ENCODE data around the gene ZBTB18.

The ZBTB18 gene

DNA sequence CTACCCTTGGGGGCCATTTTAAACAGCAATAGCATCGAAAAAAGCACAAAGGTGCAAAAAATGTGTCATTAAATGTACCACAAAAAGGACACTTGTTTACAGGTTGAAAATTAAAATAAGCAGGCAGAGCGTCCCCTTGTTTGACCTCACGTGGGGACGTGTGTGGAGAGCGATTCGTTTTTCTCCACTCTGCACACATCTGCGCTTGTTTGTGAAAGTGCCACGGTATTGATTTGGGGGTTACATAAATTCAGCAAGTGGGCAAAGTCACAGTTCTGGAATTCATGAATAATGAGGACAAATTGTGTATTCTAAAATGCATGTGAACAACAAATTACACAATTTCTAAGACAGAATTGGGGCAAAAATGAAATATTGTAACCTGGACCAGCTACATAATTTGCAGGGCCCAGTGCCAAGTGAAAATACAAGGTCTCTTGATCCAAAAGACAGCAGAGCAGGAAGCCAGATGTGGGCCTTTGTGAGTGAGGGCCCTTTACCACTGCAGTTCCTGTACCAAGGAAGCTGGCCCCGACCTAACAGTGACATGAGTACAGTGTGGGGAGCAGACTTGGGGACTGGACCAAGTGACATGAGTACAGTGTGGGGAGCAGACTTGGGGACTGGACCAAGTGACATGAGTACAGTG, 43.9 kb downstream of the ZBTB18 start:
- TF ChIP-seq, protein P1, sequence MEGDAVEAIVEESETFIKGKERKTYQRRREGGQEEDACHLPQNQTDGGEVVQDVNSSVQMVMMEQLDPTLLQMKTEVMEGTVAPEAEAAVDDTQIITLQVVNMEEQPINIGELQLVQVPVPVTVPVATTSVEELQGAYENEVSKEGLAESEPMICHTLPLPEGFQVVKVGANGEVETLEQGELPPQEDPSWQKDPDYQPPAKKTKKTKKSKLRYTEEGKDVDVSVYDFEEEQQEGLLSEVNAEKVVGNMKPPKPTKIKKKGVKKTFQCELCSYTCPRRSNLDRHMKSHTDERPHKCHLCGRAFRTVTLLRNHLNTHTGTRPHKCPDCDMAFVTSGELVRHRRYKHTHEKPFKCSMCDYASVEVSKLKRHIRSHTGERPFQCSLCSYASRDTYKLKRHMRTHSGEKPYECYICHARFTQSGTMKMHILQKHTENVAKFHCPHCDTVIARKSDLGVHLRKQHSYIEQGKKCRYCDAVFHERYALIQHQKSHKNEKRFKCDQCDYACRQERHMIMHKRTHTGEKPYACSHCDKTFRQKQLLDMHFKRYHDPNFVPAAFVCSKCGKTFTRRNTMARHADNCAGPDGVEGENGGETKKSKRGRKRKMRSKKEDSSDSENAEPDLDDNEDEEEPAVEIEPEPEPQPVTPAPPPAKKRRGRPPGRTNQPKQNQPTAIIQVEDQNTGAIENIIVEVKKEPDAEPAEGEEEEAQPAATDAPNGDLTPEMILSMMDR (IDR thresholded peaks at IDR 0.05) = no peak

- TF ChIP-seq, protein P1 (IDR thresholded peaks at IDR 0.05) = no peak
Measured at GRCh38 chr1:244095529-244095911, 44.4 kb downstream of the ZBTB18 start.

GRCh38 chr1:244096066-244096610, 45.1 kb downstream of the ZBTB18 start:
- TF ChIP-seq, protein P1 (IDR thresholded peaks at IDR 0.05) = no peak

DNA sequence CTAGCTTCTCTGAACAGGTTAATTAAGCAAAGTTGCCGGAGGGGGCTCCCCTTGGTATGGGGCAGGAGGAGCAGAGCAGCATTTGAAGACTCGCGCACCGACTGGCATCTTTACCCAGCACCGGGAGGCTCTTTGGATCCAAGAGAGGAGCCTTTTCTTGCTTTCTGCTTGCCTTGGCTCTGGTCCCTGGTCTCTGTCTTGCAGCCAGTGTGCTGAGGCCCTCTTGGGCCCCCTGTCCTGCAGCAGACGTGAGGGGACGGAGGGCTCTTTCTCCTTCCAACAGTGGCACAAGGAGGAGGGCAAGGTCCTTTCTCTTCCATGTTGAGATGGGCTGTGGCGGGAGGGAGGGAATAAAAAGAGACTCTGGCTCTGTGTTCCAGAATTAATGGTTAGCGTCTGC, 45.6 kb downstream of the ZBTB18 start:
- TF ChIP-seq, protein P1 (IDR thresholded peaks at IDR 0.05) = no peak

DNA sequence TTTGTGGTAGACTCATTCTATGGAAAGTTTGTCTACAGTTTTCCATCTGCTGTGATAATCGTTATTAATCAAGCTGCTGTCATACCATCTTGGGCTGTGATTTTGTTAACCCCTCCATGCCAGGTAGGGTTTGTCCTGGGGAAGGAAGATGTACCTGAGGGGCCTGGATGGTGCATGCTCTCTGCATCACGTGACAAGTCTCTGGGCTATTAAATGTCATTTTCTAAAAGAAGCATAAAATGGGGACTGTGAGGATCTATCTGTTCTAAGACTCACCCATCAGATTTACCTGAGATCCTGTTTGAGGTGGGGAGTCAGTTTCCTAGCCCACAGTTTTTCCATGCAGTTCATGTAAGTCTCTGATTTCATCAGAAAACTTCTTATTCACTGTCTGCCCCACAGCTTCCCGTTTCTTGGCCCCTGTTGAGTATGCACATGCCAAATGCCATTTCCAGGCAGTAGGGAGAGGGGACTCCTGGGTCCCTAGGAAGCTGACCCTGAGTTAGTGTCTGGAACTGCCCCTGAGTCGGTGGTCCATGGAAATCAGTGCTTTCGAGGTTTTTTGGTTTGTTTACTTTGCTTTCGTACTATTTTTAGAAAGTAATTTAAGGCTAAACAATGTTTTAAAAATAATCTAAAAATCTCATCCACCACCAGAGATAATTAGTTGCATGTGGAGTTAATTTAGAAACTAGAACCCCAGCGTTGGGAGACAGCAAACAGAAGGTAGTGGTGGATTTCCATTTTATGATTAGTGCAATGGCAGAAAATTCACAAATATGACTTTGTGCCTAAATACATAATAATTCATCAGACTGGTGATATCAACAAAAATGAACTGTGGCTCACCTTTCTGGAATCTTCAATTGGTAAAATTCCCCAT, 46.7 kb downstream of the ZBTB18 start:
- TF ChIP-seq, protein P1 (IDR thresholded peaks at IDR 0.05) = no peak

DNA sequence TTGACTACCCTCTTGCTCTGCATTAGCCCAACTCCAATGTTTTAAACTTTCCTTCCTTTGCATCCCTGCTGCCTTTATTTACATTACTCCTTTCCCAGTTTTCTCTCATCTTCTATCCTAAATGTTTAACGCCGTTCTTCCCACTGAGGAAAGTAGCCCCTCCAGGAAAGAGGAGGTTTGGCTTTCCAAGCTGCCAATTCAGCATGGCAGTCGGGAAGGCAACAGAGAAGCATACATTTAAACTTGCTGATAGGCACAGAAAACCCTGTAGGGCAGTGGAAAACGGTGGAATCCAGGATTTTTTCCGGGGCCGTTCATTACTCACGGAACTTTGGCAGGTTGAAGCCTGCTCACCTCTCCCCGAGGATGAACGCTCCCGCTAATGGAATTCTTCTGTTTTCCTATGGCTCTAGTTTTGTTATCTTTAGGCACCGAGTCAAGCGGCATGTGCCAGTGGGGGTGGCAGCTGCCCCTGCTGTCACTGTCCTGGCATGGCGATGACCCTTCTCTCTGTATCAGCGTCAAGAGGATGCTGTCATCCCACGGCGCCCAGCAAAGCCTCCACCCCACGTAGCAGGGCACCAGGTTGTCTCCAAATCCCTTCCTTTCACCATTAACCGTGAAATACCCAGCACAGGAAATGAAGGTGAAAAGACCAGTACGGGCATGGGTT, 48.3 kb downstream of the ZBTB18 start:
- TF ChIP-seq, protein P1 (IDR thresholded peaks at IDR 0.05) = no peak

- TF ChIP-seq, protein P1 (IDR thresholded peaks at IDR 0.05) = no peak
Measured at GRCh38 chr1:244100276-244100675, 49.2 kb downstream of the ZBTB18 start.

All from LNCAP (cell line).